Neural crest cell (in vitro differentiated cells): ENCODE results near the gene PGAP6. TPM values are rescaled to one million over a fixed set of nuclear protein-coding genes. Genes with fewer than 3 reads are reported as not detected.
"Not testable (repeated sequence)": the region's sequence is repeated elsewhere in the genome, so short reads cannot be mapped to it uniquely, and the experiment has no call there.

Experiments used
- DNase-seq: peaks from one replicate; pipeline ENCODE4 v3.0.0; 2021; ENCODE audit warnings: low read depth, mixed read lengths, low spot score
- H3K27ac Mint-ChIP-seq: one replicate; pipeline ENCODE4 v1.8.0; 2021; ENCODE audit warnings: mild to moderate bottlenecking, mixed read lengths; ENCODE audit not compliant: unreplicated experiment
- H3K27me3 Mint-ChIP-seq: 2 replicates; pipeline ENCODE4 v1.8.0; 2021; ENCODE audit warnings: low read depth, mild to moderate bottlenecking, mixed read lengths
- H3K36me3 Mint-ChIP-seq: 2 replicates; pipeline ENCODE4 v1.8.0; 2021; ENCODE audit warnings: low read depth, mild to moderate bottlenecking, mixed read lengths
- H3K4me1 Mint-ChIP-seq: 2 replicates; pipeline ENCODE4 v1.8.0; 2021; ENCODE audit warnings: mixed read lengths
- H3K4me3 Mint-ChIP-seq: one replicate; pipeline ENCODE4 v1.8.0; 2021; ENCODE audit warnings: mild to moderate bottlenecking, mixed read lengths
- H3K9me3 Mint-ChIP-seq: 2 replicates; pipeline ENCODE4 v1.8.0; 2021; ENCODE audit warnings: mixed read lengths
- total RNA-seq: library from RNA; stranded (reverse); gene quantifications from 2 replicates; pipeline ENCODE4 v1.2.1, GENCODE V29; 2021
- TF ChIP-seq, protein P1 (sequence below): fragments of 200-600 bp; sonication (generic); conservative IDR thresholded peaks from 2 replicates; pipeline ENCODE4 v1.5.0; 2021; ENCODE audit warnings: antibody characterized with exemption, mild to moderate bottlenecking

Gene PGAP6
- total RNA-seq, 1 donor from 2014 or later: 62.0 TPM

GRCh38 chr16:381012-381788, 578 bp downstream of the PGAP6 start:
- DNase-seq: no peak
- Mint-ChIP-seq H3K9me3 (no peaks in the 10 kb centered on the region), H3K27ac (no peak overlapping the region), H3K27me3 (peaks cover 14% of the 10 kb centered on the region), H3K36me3 (no peaks in the 10 kb centered on the region), H3K4me3 (peak overlapping the region; percentile 81), H3K4me1 (peaks cover 28% of the 10 kb centered on the region)
- TF ChIP-seq, protein P1, sequence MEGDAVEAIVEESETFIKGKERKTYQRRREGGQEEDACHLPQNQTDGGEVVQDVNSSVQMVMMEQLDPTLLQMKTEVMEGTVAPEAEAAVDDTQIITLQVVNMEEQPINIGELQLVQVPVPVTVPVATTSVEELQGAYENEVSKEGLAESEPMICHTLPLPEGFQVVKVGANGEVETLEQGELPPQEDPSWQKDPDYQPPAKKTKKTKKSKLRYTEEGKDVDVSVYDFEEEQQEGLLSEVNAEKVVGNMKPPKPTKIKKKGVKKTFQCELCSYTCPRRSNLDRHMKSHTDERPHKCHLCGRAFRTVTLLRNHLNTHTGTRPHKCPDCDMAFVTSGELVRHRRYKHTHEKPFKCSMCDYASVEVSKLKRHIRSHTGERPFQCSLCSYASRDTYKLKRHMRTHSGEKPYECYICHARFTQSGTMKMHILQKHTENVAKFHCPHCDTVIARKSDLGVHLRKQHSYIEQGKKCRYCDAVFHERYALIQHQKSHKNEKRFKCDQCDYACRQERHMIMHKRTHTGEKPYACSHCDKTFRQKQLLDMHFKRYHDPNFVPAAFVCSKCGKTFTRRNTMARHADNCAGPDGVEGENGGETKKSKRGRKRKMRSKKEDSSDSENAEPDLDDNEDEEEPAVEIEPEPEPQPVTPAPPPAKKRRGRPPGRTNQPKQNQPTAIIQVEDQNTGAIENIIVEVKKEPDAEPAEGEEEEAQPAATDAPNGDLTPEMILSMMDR: no peak

- TF ChIP-seq, protein P1: no peak
- Mint-ChIP-seq H3K4me1 (peaks cover 27% of the 10 kb centered on the region), H3K27me3 (peaks cover 14% of the 10 kb centered on the region), H3K36me3 (no peaks in the 10 kb centered on the region), H3K27ac (no peak overlapping the region), H3K9me3 (no peaks in the 10 kb centered on the region), H3K4me3 (peak overlapping the region; percentile 81)
- DNase-seq: no peak
Measured at GRCh38 chr16:380762-381011, 1.1 kb downstream of the PGAP6 start.

DNA sequence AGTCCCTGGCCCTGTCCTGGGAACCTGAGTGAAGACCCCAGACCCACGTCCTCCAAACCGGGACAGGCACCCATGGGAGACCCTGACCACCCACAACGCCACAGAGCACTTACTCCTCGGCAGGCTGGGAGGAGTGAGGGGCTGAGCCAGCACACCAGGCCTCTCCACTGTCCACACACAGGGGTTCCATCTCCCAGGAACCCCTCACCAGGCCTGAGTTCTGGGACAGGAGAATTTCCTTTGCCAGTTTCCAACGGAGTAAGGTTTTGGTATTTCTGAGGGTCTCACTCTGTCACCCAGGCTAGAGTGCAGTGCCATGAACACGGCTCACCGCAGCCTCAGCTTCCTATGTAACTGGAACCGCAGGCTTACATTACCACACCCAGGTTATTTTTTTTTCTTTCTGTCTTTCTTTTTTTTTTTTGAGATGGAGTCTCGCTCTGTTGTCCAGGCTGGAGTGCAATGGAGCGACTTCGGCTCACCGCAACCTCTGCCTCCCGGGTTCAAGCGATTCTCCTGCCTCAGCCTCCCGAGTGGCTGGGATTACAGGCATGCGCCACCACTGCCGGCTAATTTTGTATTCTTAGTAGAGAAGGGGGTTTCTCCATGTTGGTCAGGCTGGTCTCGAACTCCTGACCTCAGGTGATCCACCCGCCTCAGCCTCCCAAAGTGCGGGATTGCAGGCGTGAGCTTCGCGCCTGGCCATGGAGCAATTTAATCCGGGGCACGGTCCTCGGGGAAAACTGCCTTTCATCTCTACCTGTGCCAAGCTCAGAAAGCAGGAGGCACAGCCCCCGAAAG, 1.6 kb downstream of the PGAP6 start:
- no peak for DNase-seq
- Mint-ChIP-seq H3K27ac (peak overlapping the region; percentile 43), H3K4me1 (peaks cover 27% of the 10 kb centered on the region), H3K9me3 (no peaks in the 10 kb centered on the region), H3K36me3 (no peaks in the 10 kb centered on the region), H3K4me3 (peak overlapping the region; percentile 78), H3K27me3 (peaks cover 14% of the 10 kb centered on the region)
- TF ChIP-seq, protein P1: no peak

DNA sequence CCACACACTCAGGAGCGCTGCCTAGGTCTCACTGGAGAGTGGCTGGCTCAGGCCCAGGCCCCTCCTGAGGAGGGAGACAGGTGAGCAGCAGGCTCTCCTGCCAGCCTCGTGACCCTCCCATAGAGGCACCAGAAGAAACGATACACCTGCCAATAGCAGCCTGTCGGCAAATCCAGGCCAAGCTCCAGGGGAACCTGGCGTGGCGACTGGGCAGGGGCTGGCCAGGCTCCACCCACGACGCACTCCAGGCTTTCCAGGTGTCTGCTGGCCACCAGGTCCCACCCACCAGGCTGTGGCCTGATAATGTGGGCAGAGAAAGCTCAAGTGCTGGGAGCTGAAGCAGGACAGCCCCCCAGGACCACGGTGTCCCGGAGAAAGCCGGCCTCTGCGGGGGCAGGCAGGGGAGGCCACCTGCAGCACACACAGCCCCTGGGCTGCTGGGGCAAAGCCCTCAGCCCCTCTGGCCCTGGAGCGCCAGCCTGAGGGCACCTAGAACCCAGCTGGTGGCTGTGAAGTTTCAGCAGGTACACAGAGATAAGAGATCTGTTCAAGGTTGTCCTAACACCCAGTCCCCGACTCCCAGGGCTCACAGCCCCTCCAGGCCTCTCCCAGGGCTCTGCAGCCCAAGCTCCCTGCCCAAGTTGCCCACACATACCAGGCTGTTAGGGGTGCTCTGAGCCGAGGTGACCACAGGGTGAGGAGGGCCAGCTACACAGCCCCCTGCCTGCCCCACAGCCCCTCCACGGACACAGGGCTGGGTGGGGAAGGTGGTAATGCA, 2.4 kb downstream of the PGAP6 start:
- TF ChIP-seq, protein P1: no peak
- H3K36me3 Mint-ChIP-seq: no peaks in the 10 kb centered on the region
- peaks cover 14% of the 10 kb centered on the region for H3K27me3 Mint-ChIP-seq
- peak overlapping the region; percentile 78 for H3K4me3 Mint-ChIP-seq
- no peak overlapping the region for H3K27ac Mint-ChIP-seq
- H3K4me1 Mint-ChIP-seq: peaks cover 26% of the 10 kb centered on the region
- H3K9me3 Mint-ChIP-seq: no peaks in the 10 kb centered on the region
- no peak for DNase-seq

GRCh38 chr16:378821-379182, 3.0 kb downstream of the PGAP6 start:
- H3K4me1 Mint-ChIP-seq: peaks cover 20% of the 10 kb centered on the region
- no peaks in the 10 kb centered on the region for H3K9me3 Mint-ChIP-seq
- DNase-seq: no peak
- no peak overlapping the region for H3K27ac Mint-ChIP-seq
- TF ChIP-seq, protein P1: no peak
- no peaks in the 10 kb centered on the region for H3K36me3 Mint-ChIP-seq
- peak overlapping the region; percentile 56 for H3K4me3 Mint-ChIP-seq
- peaks cover 14% of the 10 kb centered on the region for H3K27me3 Mint-ChIP-seq

- not testable (repeated sequence) for H3K27me3 Mint-ChIP-seq, DNase-seq, H3K9me3 Mint-ChIP-seq, H3K27ac Mint-ChIP-seq, H3K36me3 Mint-ChIP-seq
- Mint-ChIP-seq H3K4me3 (peak overlapping the region; percentile 56), H3K4me1 (peaks cover 15% of the 10 kb centered on the region)
Measured at GRCh38 chr16:378113-378820, 3.5 kb downstream of the PGAP6 start.
